Liver (tissue), 9 donors: ENCODE data around the gene SH3GL3. TPM values are rescaled to one million over a fixed set of nuclear protein-coding genes. Genes with fewer than 3 reads are reported as not detected.

Experiments
- DNase-seq: peaks from one replicate; pipeline ENCODE4 v3.0.0-alpha.2; 2017; ENCODE audit warnings: low spot score
- H3K27ac ChIP-seq, 2 donors: one replicate each; pipeline ENCODE4 v1.7.0; 2013; ENCODE audit warnings: inconsistent platforms in 2 of 2, low read length in 2 of 2, control low read depth in 1 of 2, low read depth in 1 of 2, mild to moderate bottlenecking in 1 of 2
- H3K27me3 ChIP-seq, 4 donors: one replicate each; pipeline versions ENCODE4 v1.6.1 to v1.7.0; 2013; ENCODE audit warnings: low read length in 3 of 4, inconsistent platforms in 1 of 4, mild to moderate bottlenecking in 1 of 4, moderate library complexity in 1 of 4; ENCODE audit not compliant: control insufficient read depth in 4 of 4, insufficient read depth in 4 of 4
- H3K36me3 ChIP-seq, 4 donors: one replicate each; pipeline versions ENCODE4 v1.6.1 to v1.7.0; 2013; ENCODE audit warnings: low read length in 3 of 4, mild to moderate bottlenecking in 3 of 4, low read depth in 1 of 4, moderate library complexity in 1 of 4; ENCODE audit not compliant: control insufficient read depth in 4 of 4, insufficient read depth in 3 of 4
- H3K4me1 ChIP-seq, 4 donors: one replicate each; pipeline versions ENCODE4 v1.6.1 to v1.7.0; 2013; ENCODE audit warnings: low read length in 3 of 4, mild to moderate bottlenecking in 3 of 4, moderate library complexity in 1 of 4; ENCODE audit not compliant: control insufficient read depth in 4 of 4, insufficient read depth in 4 of 4
- H3K4me3 ChIP-seq, 3 donors: one replicate each; pipeline versions ENCODE4 v1.6.1 to v1.7.0; 2013; ENCODE audit warnings: low read length in 3 of 3, control low read depth in 1 of 3, low read depth in 1 of 3, mild to moderate bottlenecking in 1 of 3
- H3K9ac ChIP-seq, 2 donors: one replicate each; pipeline ENCODE4 v1.7.0; 2013; ENCODE audit warnings: low read length in 2 of 2, mild to moderate bottlenecking in 2 of 2, moderate library complexity in 2 of 2, control low read depth in 1 of 2, low read depth in 1 of 2
- H3K9me3 ChIP-seq, 4 donors: one replicate each; pipeline versions ENCODE4 v1.6.1 to v1.7.0; 2013; ENCODE audit warnings: low read length in 3 of 4; ENCODE audit not compliant: control insufficient read depth in 4 of 4
- CTCF ChIP-seq: fragments of 150-350 bp; IDR thresholded peaks from 2 replicates; pipeline ENCODE4 v1.5.1; 2017; ENCODE audit warnings: improper control_type of control experiment, low read depth, low read length; ENCODE audit not compliant: missing input control
- EGR1 ChIP-seq, 2 donors: IDR thresholded peaks; 2 replicates each; pipeline ENCODE4 v1.6.1; 2016 to 2018; ENCODE audit warnings: antibody characterized with exemption in 2 of 2, low read depth in 2 of 2
- FOXA1 ChIP-seq: IDR thresholded peaks from 2 replicates; pipeline ENCODE4 v1.6.1; 2016; ENCODE audit warnings: antibody characterized with exemption
- FOXA2 ChIP-seq: IDR thresholded peaks from 2 replicates; pipeline ENCODE4 v1.6.1; 2016; ENCODE audit warnings: antibody characterized with exemption
- GABPA ChIP-seq, 2 donors: IDR thresholded peaks in 1 of 2; conservative IDR thresholded peaks in 1 of 2; 2 replicates each; pipeline ENCODE4 v1.6.1; 2016; ENCODE audit warnings: antibody characterized with exemption in 2 of 2, mild to moderate bottlenecking in 1 of 2, moderate library complexity in 1 of 2
- HNF4A ChIP-seq, 2 donors: conservative IDR thresholded peaks; 2 replicates each; pipeline ENCODE4 v1.6.1; 2016; ENCODE audit warnings: antibody characterized with exemption in 2 of 2, mild to moderate bottlenecking in 2 of 2
- HNF4G ChIP-seq: IDR thresholded peaks from 2 replicates; pipeline ENCODE4 v1.6.1; 2016; ENCODE audit warnings: antibody characterized with exemption
- JUND ChIP-seq, 2 donors: IDR thresholded peaks; 2 replicates each; pipeline ENCODE4 v1.6.1; 2016; ENCODE audit warnings: antibody characterized with exemption in 2 of 2
- MAX ChIP-seq: IDR thresholded peaks from 2 replicates; pipeline ENCODE4 v1.6.1; 2016; ENCODE audit warnings: antibody characterized with exemption
- NR2F2 ChIP-seq: IDR thresholded peaks from 2 replicates; pipeline ENCODE4 v1.6.1; 2016; ENCODE audit warnings: antibody characterized with exemption
- RAD21 ChIP-seq, 2 donors: IDR thresholded peaks; 2 replicates each; pipeline ENCODE4 v1.6.1; 2016; ENCODE audit warnings: antibody characterized with exemption in 2 of 2, mild to moderate bottlenecking in 2 of 2
- RXRA ChIP-seq, 2 donors: IDR thresholded peaks; 2 replicates each; pipeline ENCODE4 v1.6.1; 2017 to 2018; ENCODE audit warnings: antibody characterized with exemption in 2 of 2, mild to moderate bottlenecking in 1 of 2
- SP1 ChIP-seq: IDR thresholded peaks from 2 replicates; pipeline ENCODE4 v1.6.1; 2018; ENCODE audit warnings: antibody characterized with exemption, mild to moderate bottlenecking
- TAF1 ChIP-seq: conservative IDR thresholded peaks from 2 replicates; pipeline ENCODE4 v1.6.1; 2016; ENCODE audit warnings: antibody characterized with exemption, mild to moderate bottlenecking
- YY1 ChIP-seq: IDR thresholded peaks from 2 replicates; pipeline ENCODE4 v1.6.1; 2016; ENCODE audit warnings: antibody characterized with exemption, mild to moderate bottlenecking
- WGBS: extraction: QIAGEN DNeasy Blood & Tissue Kit; methylation state at CpG from one replicate; pipeline ENCODE4 v1.1.7; 2013; 5-methylcytosine and 5-hydroxymethylcytosine counted together
- polyA plus RNA-seq, 2 donors: library from polyadenylated mRNA; stranded (reverse) in 1 of 2; unstranded in 1 of 2; fragments of 200-250 nt in 1 of 2; fragments of >200 nt in 1 of 2; fragmentation: Nextera tagmentation in 1 of 2; extraction: Ambion mirVana in 1 of 2; gene quantifications; one replicate each; pipeline versions ENCODE4 v1.2.1 to v1.2.3, GENCODE V29; 2013 to 2015
- total RNA-seq, 2 donors: library from RNA; depleted of rRNA; stranded (reverse); fragments of >200 nt; gene quantifications; one replicate each; pipeline ENCODE4 v1.2.3, GENCODE V29; 2014
- TF ChIP-seq, protein P1 (sequence below): IDR thresholded peaks from 2 replicates; pipeline ENCODE4 v1.6.1; 2016; ENCODE audit warnings: antibody characterized with exemption
- TF ChIP-seq, protein P2 (sequence below): IDR thresholded peaks from 2 replicates; pipeline ENCODE4 v1.6.1; 2016; ENCODE audit warnings: antibody characterized with exemption
- TF ChIP-seq, protein P3 (sequence below): IDR thresholded peaks from 2 replicates; pipeline ENCODE4 v1.6.1; 2016; ENCODE audit warnings: antibody characterized with exemption, mild to moderate bottlenecking
- donor health status: healthy.
- donor health status: healthy.
- donor health status: healthy.
- donor health status: healthy.
- donor health status: healthy.

SH3GL3 gene
- total and polyA plus RNA-seq, 4 donors = 0.23 TPM; not detected in 3

DNA sequence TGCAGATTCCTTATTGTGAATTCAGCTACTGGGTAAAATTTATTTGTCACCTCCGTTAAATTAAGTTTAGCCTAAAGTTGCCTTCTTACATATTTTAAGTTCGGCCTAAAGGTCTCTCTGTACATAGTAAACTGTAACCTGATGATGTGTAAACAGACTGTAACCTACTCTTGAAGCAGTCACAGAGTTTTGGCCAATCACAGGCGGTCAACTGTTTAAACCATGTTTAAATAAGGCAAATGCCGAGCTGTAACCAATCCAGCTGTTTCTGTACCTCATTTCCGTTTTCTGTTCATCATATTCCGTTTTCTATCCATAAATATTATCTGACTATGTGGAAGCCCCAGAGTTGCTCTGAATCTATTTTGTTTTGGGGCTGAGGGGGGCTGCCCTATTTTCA lies 204.4 kb downstream of the SH3GL3 start (continued):
- TF ChIP-seq, protein P1, sequence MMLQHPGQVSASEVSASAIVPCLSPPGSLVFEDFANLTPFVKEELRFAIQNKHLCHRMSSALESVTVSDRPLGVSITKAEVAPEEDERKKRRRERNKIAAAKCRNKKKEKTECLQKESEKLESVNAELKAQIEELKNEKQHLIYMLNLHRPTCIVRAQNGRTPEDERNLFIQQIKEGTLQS = no peak

- TF ChIP-seq, protein P2, sequence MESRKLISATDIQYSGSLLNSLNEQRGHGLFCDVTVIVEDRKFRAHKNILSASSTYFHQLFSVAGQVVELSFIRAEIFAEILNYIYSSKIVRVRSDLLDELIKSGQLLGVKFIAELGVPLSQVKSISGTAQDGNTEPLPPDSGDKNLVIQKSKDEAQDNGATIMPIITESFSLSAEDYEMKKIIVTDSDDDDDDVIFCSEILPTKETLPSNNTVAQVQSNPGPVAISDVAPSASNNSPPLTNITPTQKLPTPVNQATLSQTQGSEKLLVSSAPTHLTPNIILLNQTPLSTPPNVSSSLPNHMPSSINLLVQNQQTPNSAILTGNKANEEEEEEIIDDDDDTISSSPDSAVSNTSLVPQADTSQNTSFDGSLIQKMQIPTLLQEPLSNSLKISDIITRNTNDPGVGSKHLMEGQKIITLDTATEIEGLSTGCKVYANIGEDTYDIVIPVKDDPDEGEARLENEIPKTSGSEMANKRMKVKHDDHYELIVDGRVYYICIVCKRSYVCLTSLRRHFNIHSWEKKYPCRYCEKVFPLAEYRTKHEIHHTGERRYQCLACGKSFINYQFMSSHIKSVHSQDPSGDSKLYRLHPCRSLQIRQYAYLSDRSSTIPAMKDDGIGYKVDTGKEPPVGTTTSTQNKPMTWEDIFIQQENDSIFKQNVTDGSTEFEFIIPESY = no peak
- TF ChIP-seq RAD21 (IDR thresholded peaks at IDR 0.05) (no peak), FOXA2 (no peak), FOXA1 (no peak), MAX (no peak), TAF1 (no peak), RXRA (IDR thresholded peaks at IDR 0.05) (no peak), JUND (IDR thresholded peaks at IDR 0.05) (no peak), HNF4G (no peak), GABPA (IDR thresholded peaks at IDR 0.05 in 1 of 2, conservative IDR thresholded peaks at IDR 0.05 in 1 of 2) (no peak), EGR1 (IDR thresholded peaks at IDR 0.05; ENCODE audit: low read depth in 2 of 2) (no peak), NR2F2 (no peak), SP1 (no peak), YY1 (no peak), CTCF (no peak), HNF4A (conservative IDR thresholded peaks at IDR 0.05) (no peak)
- TF ChIP-seq, protein P1 = no peak
- TF ChIP-seq, protein P3, sequence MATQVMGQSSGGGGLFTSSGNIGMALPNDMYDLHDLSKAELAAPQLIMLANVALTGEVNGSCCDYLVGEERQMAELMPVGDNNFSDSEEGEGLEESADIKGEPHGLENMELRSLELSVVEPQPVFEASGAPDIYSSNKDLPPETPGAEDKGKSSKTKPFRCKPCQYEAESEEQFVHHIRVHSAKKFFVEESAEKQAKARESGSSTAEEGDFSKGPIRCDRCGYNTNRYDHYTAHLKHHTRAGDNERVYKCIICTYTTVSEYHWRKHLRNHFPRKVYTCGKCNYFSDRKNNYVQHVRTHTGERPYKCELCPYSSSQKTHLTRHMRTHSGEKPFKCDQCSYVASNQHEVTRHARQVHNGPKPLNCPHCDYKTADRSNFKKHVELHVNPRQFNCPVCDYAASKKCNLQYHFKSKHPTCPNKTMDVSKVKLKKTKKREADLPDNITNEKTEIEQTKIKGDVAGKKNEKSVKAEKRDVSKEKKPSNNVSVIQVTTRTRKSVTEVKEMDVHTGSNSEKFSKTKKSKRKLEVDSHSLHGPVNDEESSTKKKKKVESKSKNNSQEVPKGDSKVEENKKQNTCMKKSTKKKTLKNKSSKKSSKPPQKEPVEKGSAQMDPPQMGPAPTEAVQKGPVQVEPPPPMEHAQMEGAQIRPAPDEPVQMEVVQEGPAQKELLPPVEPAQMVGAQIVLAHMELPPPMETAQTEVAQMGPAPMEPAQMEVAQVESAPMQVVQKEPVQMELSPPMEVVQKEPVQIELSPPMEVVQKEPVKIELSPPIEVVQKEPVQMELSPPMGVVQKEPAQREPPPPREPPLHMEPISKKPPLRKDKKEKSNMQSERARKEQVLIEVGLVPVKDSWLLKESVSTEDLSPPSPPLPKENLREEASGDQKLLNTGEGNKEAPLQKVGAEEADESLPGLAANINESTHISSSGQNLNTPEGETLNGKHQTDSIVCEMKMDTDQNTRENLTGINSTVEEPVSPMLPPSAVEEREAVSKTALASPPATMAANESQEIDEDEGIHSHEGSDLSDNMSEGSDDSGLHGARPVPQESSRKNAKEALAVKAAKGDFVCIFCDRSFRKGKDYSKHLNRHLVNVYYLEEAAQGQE = no peak
- no peak for DNase-seq
- Histone ChIP-seq H3K4me1 (peaks cover 5 to 30% (median 28%) of the 10 kb centered on the region in 4 donors), H3K27ac (no peak overlapping the region), H3K27me3 (no peaks in the 10 kb centered on the region), H3K36me3 (no peaks in the 10 kb centered on the region), H3K9me3 (no peaks in the 10 kb centered on the region), H3K9ac (no peak overlapping the region), H3K4me3 (no peak overlapping the region)
- WGBS = 95% methylated on average over 5 of the region's 5 CpGs
These were observed 205.6 kb downstream of the SH3GL3 start for GRCh38 chr15:83652626-83653204.
